OCI-LY7 (cell line): ENCODE data around the gene OR2AT4.
"Not testable (repeated sequence)": the region's sequence is repeated elsewhere in the genome, so short reads cannot be mapped to it uniquely, and the experiment has no call there.

ENCODE experiments used
- CTCF ChIP-seq: fragments of 200-600 bp; sonication (generic); conservative IDR thresholded peaks from 2 replicates; pipeline ENCODE4 v1.5.1; 2014; ENCODE audit warnings: mild to moderate bottlenecking, antibody characterized with exemption, low read length, moderate library complexity, mixed read lengths
- EZH2phosphoT487 ChIP-seq: fragments of 200-600 bp; sonication (generic); IDR thresholded peaks from 2 replicates; pipeline ENCODE4 v1.6.1; 2018; ENCODE audit warnings: low read depth, borderline replicate concordance, mild to moderate bottlenecking, mixed run types, antibody characterized with exemption, low read length, moderate library complexity, mixed read lengths

GRCh38 chr11:75094382-75094781 is 2.3 kb downstream of the OR2AT4 start:
- TF ChIP-seq CTCF, EZH2phosphoT487: not testable (repeated sequence)
